NCI-H526 treated with DMSO at 0.1 percent for 48 hours (cell line): ENCODE measurements around the gene TBX4.

Experiments used
- DNase-seq: peaks from one replicate; lab custom pipeline; 2025; lab: John Stamatoyannopoulos, UW

TBX4 gene

DNA sequence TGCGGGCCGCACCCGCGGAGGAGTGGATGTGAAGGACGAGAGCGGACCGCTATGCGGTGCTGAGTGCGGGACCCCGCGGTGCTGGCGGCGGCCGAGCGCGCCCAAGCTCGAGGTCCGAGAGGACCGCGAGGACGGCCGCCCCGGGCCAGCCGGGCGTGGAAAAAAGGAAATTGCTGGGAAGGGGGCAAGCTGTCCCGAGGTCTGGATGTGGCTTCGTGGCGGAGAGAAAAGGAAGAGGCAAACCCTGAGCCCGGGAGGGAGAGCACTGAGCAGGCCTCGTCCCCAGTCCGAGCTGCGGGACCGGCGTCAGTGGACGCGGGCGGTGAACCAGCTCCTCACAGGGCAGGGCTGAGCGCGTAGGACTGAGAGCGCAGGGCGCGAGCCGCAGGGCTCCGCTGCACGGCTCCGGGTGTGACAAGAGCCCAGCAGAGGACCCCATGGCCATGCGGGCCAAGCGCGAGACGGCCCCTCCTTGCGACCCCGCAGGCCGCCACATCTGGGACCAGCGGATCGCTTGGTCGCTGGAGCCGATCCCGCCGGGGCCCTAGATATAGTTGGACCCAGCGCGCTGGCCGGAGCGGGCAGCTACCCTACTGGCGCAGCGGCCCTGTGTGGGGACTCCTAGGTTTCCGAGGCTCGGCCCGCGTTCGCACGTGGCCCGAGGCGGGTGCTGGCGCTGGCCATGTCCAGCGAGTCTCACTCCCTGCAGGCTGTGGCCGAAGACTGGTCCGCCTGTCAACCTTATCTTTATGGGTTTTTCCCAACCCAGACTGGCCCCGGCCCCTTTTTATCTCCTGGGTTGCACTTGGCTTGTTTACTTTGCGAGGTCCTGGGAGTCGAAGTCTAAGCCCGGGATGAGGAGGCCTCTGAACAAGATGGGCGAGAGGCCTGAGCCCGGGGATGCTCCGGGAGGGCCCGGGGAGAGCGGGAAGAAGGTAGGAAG, 2.4 kb downstream of the TBX4 start:
- DNase-seq, result no peak

- no peak for DNase-seq
Measured at GRCh38 chr17:61455324-61456060, 3.3 kb downstream of the TBX4 start.

GRCh38 chr17:61456061-61456681, 3.9 kb downstream of the TBX4 start:
- DNase-seq, result no peak

- DNase-seq, result no peak
Measured at GRCh38 chr17:61456688-61457225, 4.5 kb downstream of the TBX4 start.

DNA sequence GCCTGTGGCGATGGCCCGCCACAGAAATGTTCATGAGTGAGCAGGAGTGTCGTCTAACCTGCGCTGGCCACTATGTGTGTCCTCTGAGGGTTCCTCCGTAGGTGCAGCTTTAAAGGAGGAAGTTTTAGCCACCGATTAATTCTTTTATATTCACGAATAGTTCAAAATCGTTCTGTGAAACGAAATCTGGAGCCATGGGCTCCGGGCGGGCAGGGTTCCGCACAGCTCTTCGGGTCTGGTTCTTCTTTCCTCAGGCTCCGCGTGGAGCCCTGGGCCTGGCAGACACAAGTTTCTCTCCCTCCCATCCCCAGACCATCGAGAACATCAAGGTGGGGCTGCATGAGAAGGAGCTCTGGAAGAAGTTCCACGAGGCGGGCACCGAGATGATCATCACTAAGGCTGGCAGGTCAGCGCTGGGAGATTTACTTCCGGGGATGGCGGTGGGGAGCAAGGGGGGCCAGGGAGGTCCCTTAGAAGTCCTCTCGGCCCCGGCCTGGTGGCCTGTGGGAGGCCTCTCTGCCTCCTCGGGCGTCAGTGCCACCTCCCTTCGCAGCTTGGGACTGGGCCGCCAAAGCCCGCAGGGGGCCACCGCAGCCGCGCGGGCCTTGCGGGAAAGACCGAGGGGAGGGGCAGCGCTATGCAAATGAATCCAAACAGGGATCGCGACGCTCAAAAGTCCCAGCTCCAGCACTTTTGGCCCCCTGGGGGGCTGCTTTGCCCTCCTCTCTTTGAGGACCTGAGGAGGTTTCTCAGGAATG, 5.2 kb downstream of the TBX4 start:
- DNase-seq, result no peak

GRCh38 chr17:61458000-61458399, 5.8 kb downstream of the TBX4 start:
- DNase-seq, result no peak

- DNase-seq, result no peak
Measured at GRCh38 chr17:61458421-61459141, 6.4 kb downstream of the TBX4 start.

- DNase-seq, result no peak
Measured at GRCh38 chr17:61459142-61459809, 7.1 kb downstream of the TBX4 start.

GRCh38 chr17:61459939-61460718, 7.9 kb downstream of the TBX4 start:
- no peak for DNase-seq

- no peak for DNase-seq
Measured at GRCh38 chr17:61460796-61461585, 8.8 kb downstream of the TBX4 start.

- no peak for DNase-seq
Measured at GRCh38 chr17:61461586-61461966, 9.4 kb downstream of the TBX4 start.

- no peak for DNase-seq
Measured at GRCh38 chr17:61461967-61462718, 9.9 kb downstream of the TBX4 start.

GRCh38 chr17:61462719-61463315, 10.6 kb downstream of the TBX4 start:
- no peak for DNase-seq

- DNase-seq, result no peak
Measured at GRCh38 chr17:61463316-61464129, 11.3 kb downstream of the TBX4 start.

GRCh38 chr17:61464130-61464842, 12.1 kb downstream of the TBX4 start:
- DNase-seq, result no peak

GRCh38 chr17:61464843-61465180, 12.6 kb downstream of the TBX4 start:
- no peak for DNase-seq
